ENCODE data around the gene FARP1. TPM values are rescaled to one million over a fixed set of nuclear protein-coding genes. Genes with fewer than 3 reads are reported as not detected.
"Not testable (repeated sequence)": the region's sequence is repeated elsewhere in the genome, so short reads cannot be mapped to it uniquely, and the experiment has no call there.

FARP1 gene
- total and polyA plus RNA-seq, 10 of the 15 experiments (the other 5 are each of a cell fraction or from before 2014, with no cell fraction given): 0.17 to 6.9 (median 0.68) TPM

DNA sequence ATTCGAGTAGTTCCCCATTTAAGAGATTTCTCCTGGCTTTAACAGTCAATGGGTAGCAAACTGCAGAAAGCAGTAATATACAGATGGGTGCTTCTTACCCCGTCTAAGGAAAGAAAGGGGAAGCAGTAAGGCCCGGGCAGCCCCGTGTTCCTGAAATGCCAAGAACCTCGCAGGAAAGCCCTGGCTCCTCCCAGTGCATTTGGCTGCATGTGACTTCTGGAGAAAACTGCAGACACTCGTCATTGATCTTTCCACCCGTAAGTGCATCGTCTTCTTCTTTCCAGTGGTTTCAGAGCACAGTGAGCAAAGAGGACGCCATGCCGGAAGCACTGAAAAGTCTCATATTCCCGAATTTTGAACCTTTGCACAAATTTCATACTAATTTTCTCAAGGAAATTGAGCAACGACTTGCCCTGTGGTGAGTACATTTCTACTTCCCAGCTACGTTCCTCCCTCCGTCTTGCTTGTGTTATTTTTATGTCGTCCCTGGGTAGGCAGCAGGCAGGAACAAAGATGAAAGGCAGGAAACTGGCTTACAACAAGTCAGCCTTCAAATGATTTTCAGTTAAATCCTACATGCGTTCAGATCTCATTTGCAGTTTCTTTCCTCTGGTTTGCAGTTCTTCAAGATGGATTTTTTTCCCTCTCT is 268.8 kb downstream of the FARP1 start (continued):
- TF ChIP-seq, protein P1, sequence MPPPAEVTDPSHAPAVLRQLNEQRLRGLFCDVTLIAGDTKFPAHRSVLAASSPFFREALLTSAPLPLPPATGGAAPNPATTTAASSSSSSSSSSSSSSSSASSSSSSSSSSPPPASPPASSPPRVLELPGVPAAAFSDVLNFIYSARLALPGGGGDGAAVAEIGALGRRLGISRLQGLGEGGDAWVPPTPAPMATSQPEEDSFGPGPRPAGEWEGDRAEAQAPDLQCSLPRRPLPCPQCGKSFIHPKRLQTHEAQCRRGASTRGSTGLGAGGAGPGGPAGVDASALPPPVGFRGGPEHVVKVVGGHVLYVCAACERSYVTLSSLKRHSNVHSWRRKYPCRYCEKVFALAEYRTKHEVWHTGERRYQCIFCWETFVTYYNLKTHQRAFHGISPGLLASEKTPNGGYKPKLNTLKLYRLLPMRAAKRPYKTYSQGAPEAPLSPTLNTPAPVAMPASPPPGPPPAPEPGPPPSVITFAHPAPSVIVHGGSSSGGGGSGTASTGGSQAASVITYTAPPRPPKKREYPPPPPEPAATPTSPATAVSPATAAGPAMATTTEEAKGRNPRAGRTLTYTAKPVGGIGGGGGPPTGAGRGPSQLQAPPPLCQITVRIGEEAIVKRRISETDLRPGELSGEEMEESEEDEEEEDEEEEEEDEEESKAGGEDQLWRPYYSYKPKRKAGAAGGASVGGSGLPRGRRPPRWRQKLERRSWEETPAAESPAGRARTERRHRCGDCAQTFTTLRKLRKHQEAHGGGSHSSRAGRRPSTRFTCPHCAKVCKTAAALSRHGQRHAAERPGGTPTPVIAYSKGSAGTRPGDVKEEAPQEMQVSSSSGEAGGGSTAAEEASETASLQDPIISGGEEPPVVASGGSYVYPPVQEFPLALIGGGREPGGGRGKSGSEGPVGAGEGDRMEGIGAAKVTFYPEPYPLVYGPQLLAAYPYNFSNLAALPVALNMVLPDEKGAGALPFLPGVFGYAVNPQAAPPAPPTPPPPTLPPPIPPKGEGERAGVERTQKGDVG (CRISPR knock-in tag; IDR thresholded peaks at IDR 0.05): no peak
- TF ChIP-seq, protein P2, sequence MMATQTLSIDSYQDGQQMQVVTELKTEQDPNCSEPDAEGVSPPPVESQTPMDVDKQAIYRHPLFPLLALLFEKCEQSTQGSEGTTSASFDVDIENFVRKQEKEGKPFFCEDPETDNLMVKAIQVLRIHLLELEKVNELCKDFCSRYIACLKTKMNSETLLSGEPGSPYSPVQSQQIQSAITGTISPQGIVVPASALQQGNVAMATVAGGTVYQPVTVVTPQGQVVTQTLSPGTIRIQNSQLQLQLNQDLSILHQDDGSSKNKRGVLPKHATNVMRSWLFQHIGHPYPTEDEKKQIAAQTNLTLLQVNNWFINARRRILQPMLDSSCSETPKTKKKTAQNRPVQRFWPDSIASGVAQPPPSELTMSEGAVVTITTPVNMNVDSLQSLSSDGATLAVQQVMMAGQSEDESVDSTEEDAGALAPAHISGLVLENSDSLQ (IDR thresholded peaks at IDR 0.05): no peak
- TF ChIP-seq EP300 (IDR thresholded peaks at IDR 0.05; ENCODE audit: borderline replicate concordance in 1 of 2, control insufficient read depth in 1 of 2, low read depth in 2 of 2, low read length in 2 of 2) (no peak), TBL1XR1 (IDR thresholded peaks at IDR 0.05; ENCODE audit: low read depth, low read length) (no peak)

DNA sequence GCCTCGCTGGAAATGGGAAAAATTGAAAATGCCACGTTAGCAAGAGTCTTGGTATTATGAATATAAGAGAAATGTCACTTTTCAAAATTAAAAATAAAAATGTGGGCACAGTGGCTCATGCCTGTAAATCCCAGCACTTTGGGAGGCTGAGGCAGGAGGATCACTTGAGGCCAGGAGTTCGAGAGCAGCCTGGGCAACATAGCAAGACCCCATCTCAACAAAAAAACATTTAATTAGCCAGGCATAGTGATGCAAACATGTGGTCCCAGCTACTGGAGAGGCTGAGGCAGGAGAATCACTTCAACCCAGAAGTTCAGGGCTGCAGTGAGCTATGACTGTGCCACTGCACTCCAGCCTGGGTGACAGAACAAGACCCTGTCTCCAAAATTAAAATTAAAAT is 270.4 kb downstream of the FARP1 start:
- SMC1A ChIA-PET (ENCODE audit: uncharacterized antibody, unreplicated experiment); H3K27me3 ChIP-seq (replicated peaks in 1 of 2; ENCODE audit: control insufficient read depth in 2 of 2, insufficient read depth in 2 of 2, low read length in 1 of 2); H2AFZ ChIP-seq (ENCODE audit: control insufficient read depth, low read depth, low read length); BruUV-seq (replicated peaks); DNase-seq (ENCODE audit: low read depth, low spot score); H4K20me1 ChIP-seq (ENCODE audit: control insufficient read depth, insufficient read depth); POLR2A ChIA-PET; in situ Hi-C loops (cut with MboI); H3K4me1 ChIP-seq (ENCODE audit: control insufficient read depth, insufficient read depth, low read length); FAIRE-seq; H3K79me2 ChIP-seq (ENCODE audit: control insufficient read depth, insufficient read depth, low read length); H3K9me3 ChIP-seq (replicated peaks; ENCODE audit: control insufficient read depth, insufficient read depth, low read length); ATAC-seq; H3K4me2 ChIP-seq (ENCODE audit: control insufficient read depth, insufficient read depth); H3K4me3 ChIP-seq; intact Hi-C loops (cut with micrococcal nuclease; ENCODE audit: unreplicated experiment); CTCF ChIA-PET; H3K9ac ChIP-seq (ENCODE audit: control insufficient read depth, insufficient read depth, low read length); H3K36me3 ChIP-seq (ENCODE audit: control insufficient read depth in 2 of 2, insufficient read depth in 2 of 2, low read length in 1 of 2); H3K27ac ChIP-seq (ENCODE audit: control insufficient read depth, insufficient read depth): not testable (repeated sequence)
- WGBS (ENCODE audit: insufficient coverage, insufficient replicate concordance, low lambda C conversion rate, missing lambda C conversion rate): 3% methylated on average over 3 of the region's 3 CpGs
- RAD21 ChIA-PET (ENCODE audit: unreplicated experiment): interaction anchor here (1.0 kb wide), 1 partner anchor 258 kb away, joined by 3 read pairs; no protein-coding TSS in a partner anchor
